Activated naive CD4-positive, alpha-beta T cell treated with anti-CD3 and anti-CD28 coated beads, Interleukin-2, amount 50 U/mL, for 24 hours (primary cell): Measurements from ENCODE around the gene MAPKBP1.

Source experiments
- H3K27ac Mint-ChIP-seq: one replicate; pipeline ENCODE4 v1.8.0; 2021; ENCODE audit warnings: mild to moderate bottlenecking, mixed read lengths
- H3K27me3 Mint-ChIP-seq: one replicate; pipeline ENCODE4 v1.8.0; 2021; ENCODE audit warnings: mixed read lengths
- H3K36me3 Mint-ChIP-seq: one replicate; pipeline ENCODE4 v1.8.0; 2021; ENCODE audit warnings: mixed read lengths
- H3K4me1 Mint-ChIP-seq: one replicate; pipeline ENCODE4 v1.8.0; 2021; ENCODE audit warnings: mixed read lengths
- H3K4me3 Mint-ChIP-seq: one replicate; pipeline ENCODE4 v1.8.0; 2021; ENCODE audit warnings: mild to moderate bottlenecking, mixed read lengths
- H3K9me3 Mint-ChIP-seq: one replicate; pipeline ENCODE4 v1.8.0; 2021; ENCODE audit warnings: mixed read lengths

MAPKBP1 gene

GRCh38 chr15:41812820-41813375 lies 38.6 kb downstream of the MAPKBP1 start:
- Mint-ChIP-seq H3K36me3 (peaks cover 6% of the 10 kb centered on the region), H3K27me3 (no peaks in the 10 kb centered on the region), H3K9me3 (no peaks in the 10 kb centered on the region), H3K4me3 (no peak overlapping the region), H3K4me1 (peaks cover 6% of the 10 kb centered on the region), H3K27ac (no peak overlapping the region)

- peaks cover 6% of the 10 kb centered on the region for H3K36me3 Mint-ChIP-seq
- H3K27ac Mint-ChIP-seq, result no peak overlapping the region
- H3K4me3 Mint-ChIP-seq, result no peak overlapping the region
- peaks cover 6% of the 10 kb centered on the region for H3K4me1 Mint-ChIP-seq
- no peaks in the 10 kb centered on the region for H3K27me3 Mint-ChIP-seq
- no peaks in the 10 kb centered on the region for H3K9me3 Mint-ChIP-seq
Observed at GRCh38 chr15:41813426-41813825, 39.1 kb downstream of the MAPKBP1 start.

- peaks cover 6% of the 10 kb centered on the region for H3K4me1 Mint-ChIP-seq
- no peaks in the 10 kb centered on the region for H3K27me3 Mint-ChIP-seq
- no peak overlapping the region for H3K27ac Mint-ChIP-seq
- no peaks in the 10 kb centered on the region for H3K9me3 Mint-ChIP-seq
- H3K36me3 Mint-ChIP-seq, result peaks cover 6% of the 10 kb centered on the region
- no peak overlapping the region for H3K4me3 Mint-ChIP-seq
Observed at GRCh38 chr15:41814534-41814933, 40.2 kb downstream of the MAPKBP1 start.

- Mint-ChIP-seq H3K4me1 (no peaks in the 10 kb centered on the region), H3K27me3 (no peaks in the 10 kb centered on the region), H3K36me3 (peaks cover 9% of the 10 kb centered on the region), H3K4me3 (no peak overlapping the region), H3K27ac (no peak overlapping the region), H3K9me3 (no peaks in the 10 kb centered on the region)
Observed at GRCh38 chr15:41816788-41817187, 42.5 kb downstream of the MAPKBP1 start.

GRCh38 chr15:41817327-41817726 lies 43.0 kb downstream of the MAPKBP1 start:
- Mint-ChIP-seq H3K4me3 (no peak overlapping the region), H3K36me3 (peaks cover 9% of the 10 kb centered on the region), H3K27me3 (no peaks in the 10 kb centered on the region), H3K27ac (no peak overlapping the region), H3K4me1 (no peaks in the 10 kb centered on the region), H3K9me3 (no peaks in the 10 kb centered on the region)

- Mint-ChIP-seq H3K4me1 (no peaks in the 10 kb centered on the region), H3K27ac (no peak overlapping the region), H3K36me3 (peaks cover 9% of the 10 kb centered on the region), H3K4me3 (no peak overlapping the region), H3K27me3 (no peaks in the 10 kb centered on the region), H3K9me3 (no peaks in the 10 kb centered on the region)
Observed at GRCh38 chr15:41817781-41818180, 43.5 kb downstream of the MAPKBP1 start.

- H3K4me3 Mint-ChIP-seq, result no peak overlapping the region
- no peaks in the 10 kb centered on the region for H3K9me3 Mint-ChIP-seq
- no peaks in the 10 kb centered on the region for H3K4me1 Mint-ChIP-seq
- H3K27me3 Mint-ChIP-seq, result no peaks in the 10 kb centered on the region
- no peak overlapping the region for H3K27ac Mint-ChIP-seq
- peaks cover 7% of the 10 kb centered on the region for H3K36me3 Mint-ChIP-seq
Observed at GRCh38 chr15:41819455-41820050, 45.3 kb downstream of the MAPKBP1 start.

- Mint-ChIP-seq H3K36me3 (peaks cover 6% of the 10 kb centered on the region), H3K27ac (no peak overlapping the region), H3K27me3 (no peaks in the 10 kb centered on the region), H3K4me1 (no peaks in the 10 kb centered on the region), H3K9me3 (no peaks in the 10 kb centered on the region), H3K4me3 (no peak overlapping the region)
Observed at GRCh38 chr15:41820791-41821423, 46.6 kb downstream of the MAPKBP1 start.

GRCh38 chr15:41821831-41822230 lies 47.5 kb downstream of the MAPKBP1 start:
- Mint-ChIP-seq H3K9me3 (no peaks in the 10 kb centered on the region), H3K27me3 (no peaks in the 10 kb centered on the region), H3K4me1 (peaks cover 4% of the 10 kb centered on the region), H3K4me3 (no peak overlapping the region), H3K27ac (no peak overlapping the region), H3K36me3 (peaks cover 3% of the 10 kb centered on the region)

GRCh38 chr15:41822471-41822870 lies 48.2 kb downstream of the MAPKBP1 start:
- peaks cover 4% of the 10 kb centered on the region for H3K4me1 Mint-ChIP-seq
- no peak overlapping the region for H3K4me3 Mint-ChIP-seq
- no peaks in the 10 kb centered on the region for H3K9me3 Mint-ChIP-seq
- H3K36me3 Mint-ChIP-seq, result peaks cover 3% of the 10 kb centered on the region
- H3K27me3 Mint-ChIP-seq, result no peaks in the 10 kb centered on the region
- no peak overlapping the region for H3K27ac Mint-ChIP-seq

- Mint-ChIP-seq H3K27ac (no peak overlapping the region), H3K4me1 (peaks cover 4% of the 10 kb centered on the region), H3K9me3 (no peaks in the 10 kb centered on the region), H3K27me3 (no peaks in the 10 kb centered on the region), H3K36me3 (peaks cover 3% of the 10 kb centered on the region), H3K4me3 (no peak overlapping the region)
Observed at GRCh38 chr15:41822957-41823356, 48.7 kb downstream of the MAPKBP1 start.

GRCh38 chr15:41823502-41823901 lies 49.2 kb downstream of the MAPKBP1 start:
- Mint-ChIP-seq H3K4me1 (peaks cover 6% of the 10 kb centered on the region), H3K9me3 (no peaks in the 10 kb centered on the region), H3K27me3 (no peaks in the 10 kb centered on the region), H3K27ac (no peak overlapping the region), H3K4me3 (no peak overlapping the region), H3K36me3 (peaks cover 3% of the 10 kb centered on the region)

GRCh38 chr15:41824062-41824745 lies 49.9 kb downstream of the MAPKBP1 start:
- Mint-ChIP-seq H3K27ac (no peak overlapping the region), H3K27me3 (no peaks in the 10 kb centered on the region), H3K9me3 (no peaks in the 10 kb centered on the region), H3K36me3 (peaks cover 3% of the 10 kb centered on the region), H3K4me3 (no peak overlapping the region), H3K4me1 (peaks cover 13% of the 10 kb centered on the region)

- Mint-ChIP-seq H3K4me1 (peaks cover 16% of the 10 kb centered on the region), H3K4me3 (no peak overlapping the region), H3K27ac (no peak overlapping the region), H3K27me3 (no peaks in the 10 kb centered on the region), H3K9me3 (no peaks in the 10 kb centered on the region), H3K36me3 (no peaks in the 10 kb centered on the region)
Observed at GRCh38 chr15:41825145-41825544, 50.9 kb downstream of the MAPKBP1 start.

- no peaks in the 10 kb centered on the region for H3K36me3 Mint-ChIP-seq
- H3K9me3 Mint-ChIP-seq, result no peaks in the 10 kb centered on the region
- H3K4me1 Mint-ChIP-seq, result peaks cover 16% of the 10 kb centered on the region
- H3K27me3 Mint-ChIP-seq, result no peaks in the 10 kb centered on the region
- no peak overlapping the region for H3K27ac Mint-ChIP-seq
- H3K4me3 Mint-ChIP-seq, result peak overlapping the region; percentile 82
Observed at GRCh38 chr15:41825572-41826535, 51.6 kb downstream of the MAPKBP1 start.
